A549 treated with DMSO at 1 μM for 4 hours (cell line): ENCODE results near the gene TIMM8A. TPM values are rescaled to one million over a fixed set of nuclear protein-coding genes. Genes with fewer than 3 reads are reported as not detected.

Experiments used
- total RNA-seq: library from RNA; stranded (reverse); fragments of 200-300 nt; extraction: Qiagen RNA extraction; gene quantifications from 5 replicates; pipeline ENCODE4 v1.2.3, GENCODE V29; 2022; ENCODE audit warnings: low read depth

The TIMM8A gene, protein sequence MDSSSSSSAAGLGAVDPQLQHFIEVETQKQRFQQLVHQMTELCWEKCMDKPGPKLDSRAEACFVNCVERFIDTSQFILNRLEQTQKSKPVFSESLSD
- 30.4 to 34.5 TPM (median 31.4 TPM) in 5 replicates for total RNA-seq

GRCh38 chrX:101348452-101349192 lies at the start of gene TIMM8A:
TSS of gene TIMM8A (minus strand) at chrX:101348742. CDS start at chrX:101348664, 78 bp downstream.

DNA sequence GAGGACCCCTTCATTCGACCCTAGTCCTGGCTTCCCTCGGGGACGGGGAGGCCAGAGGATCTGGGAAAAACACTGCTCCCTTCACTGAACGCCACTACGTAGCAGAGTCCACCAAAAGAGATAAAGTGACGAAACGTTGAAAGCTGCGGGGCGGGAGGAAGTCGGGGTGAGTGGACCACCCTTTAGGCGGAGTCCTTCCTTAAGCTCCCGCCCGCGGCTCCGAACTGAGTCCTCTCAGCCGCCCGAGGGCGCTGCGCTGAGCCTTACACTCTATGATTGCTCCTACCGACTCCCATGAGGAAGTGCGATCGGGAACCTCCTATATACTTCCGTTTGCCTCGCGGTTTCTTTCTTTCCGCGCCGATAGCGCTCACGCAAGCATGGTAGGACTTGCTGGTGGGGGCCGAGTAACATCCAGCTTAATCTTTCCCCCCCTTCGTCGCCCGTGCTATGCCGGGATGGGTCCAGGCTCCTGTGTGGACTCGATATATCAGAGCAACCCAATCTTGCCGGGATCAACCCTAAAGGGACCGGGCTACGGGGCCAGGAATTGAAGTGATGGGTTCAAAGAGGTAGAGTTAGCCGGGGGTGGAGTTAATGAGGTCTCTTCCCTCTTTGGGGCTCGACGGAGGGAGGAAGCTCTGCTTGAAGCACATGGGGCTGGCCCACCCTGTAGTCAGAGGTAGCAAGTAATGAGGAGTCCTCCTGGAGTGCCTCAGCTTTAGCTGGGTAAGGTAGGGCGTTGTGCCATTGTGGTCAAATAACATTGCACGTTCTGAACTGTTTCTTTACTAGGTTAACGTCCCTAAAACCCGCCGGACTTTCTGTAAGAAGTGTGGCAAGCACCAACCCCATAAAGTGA lies 42.4 kb upstream of the TIMM8A start, which contains the start of gene RPL36A:
Gene RPL36A, plus strand, starts transcription at position 348 of the 862 bp plus-strand sequence. Its CDS starts 33 bp downstream, at position 381.

DNA sequence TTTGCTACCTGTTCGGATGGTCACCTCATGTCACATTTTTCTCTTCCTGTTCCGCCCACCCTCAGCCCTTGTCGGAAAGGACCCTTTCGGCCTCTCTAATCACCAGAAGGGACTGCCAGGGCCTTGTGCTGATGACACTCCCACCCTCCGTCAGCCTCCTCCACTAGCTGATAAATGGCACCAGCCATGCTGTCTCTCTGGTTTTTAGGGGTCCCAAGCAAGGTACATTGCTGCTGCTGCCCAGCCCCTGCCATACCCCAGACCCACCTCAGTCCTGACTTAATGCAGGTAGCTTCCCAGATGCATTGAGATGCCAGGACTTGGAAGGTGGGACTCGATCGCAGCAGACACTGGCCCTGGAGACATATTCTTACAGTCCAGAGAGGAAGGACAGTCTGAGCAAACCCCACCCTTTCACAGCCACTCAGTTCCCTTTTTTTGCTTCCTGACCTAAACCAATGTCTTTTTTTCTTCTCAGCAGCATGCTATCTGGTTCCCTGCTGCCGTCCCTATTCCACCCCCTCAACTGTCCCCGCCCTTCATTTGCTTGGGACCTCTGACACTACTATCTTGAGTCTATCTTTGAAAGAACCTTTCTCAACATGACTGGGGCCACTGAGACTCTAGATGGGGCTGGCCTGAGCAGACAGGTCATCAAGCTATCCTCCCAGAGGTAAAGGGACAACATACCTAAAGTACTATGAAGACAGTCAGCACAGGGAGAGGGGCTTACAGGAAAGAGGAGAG lies 37.4 kb upstream of the TIMM8A start, which contains the start of gene BTK:
Gene BTK, minus strand, starts transcription at position 397 of the 747 bp plus-strand sequence. CDS start 10,907 bp downstream, outside the sequence.

Other genes with a start within 250 kb of the TIMM8A start
- gene DRP2, start 129.0 kb downstream of the TIMM8A start, total RNA-seq = 0.09 to 0.34 TPM (median 0.25 TPM) in 5 replicates
- gene TAF7L, start 57.4 kb downstream of the TIMM8A start, total RNA-seq = 0.08 to 0.15 TPM (median 0.13 TPM) in 5 replicates
- gene BTK, start 37.4 kb upstream of the TIMM8A start, total RNA-seq = 0.14 to 0.26 TPM (median 0.18 TPM) in 4 of 5 replicates, not detected in the other
- gene RPL36A, start 42.3 kb upstream of the TIMM8A start, total RNA-seq = 2,432 to 3,415 TPM (median 2,467 TPM) in 5 replicates
- 193 to 222 TPM (median 208 TPM) in 5 replicates for gene GLA, start 59.2 kb upstream of the TIMM8A start, total RNA-seq
- 59.0 to 67.0 TPM (median 66.1 TPM) in 5 replicates for gene HNRNPH2, start 59.5 kb upstream of the TIMM8A start, total RNA-seq
- 0.44 to 0.81 TPM (median 0.68 TPM) in 5 replicates for gene ARMCX4, start 136.7 kb upstream of the TIMM8A start, total RNA-seq
- 0.24 to 0.38 TPM (median 0.35 TPM) in 5 replicates for gene ARMCX1, start 201.8 kb upstream of the TIMM8A start, total RNA-seq